KG1 (cell line): ENCODE measurements around the gene EIF4E1B.

Source experiments
- DNase-seq: peaks from one replicate; lab custom pipeline; 2025; lab: John Stamatoyannopoulos, UW

Gene EIF4E1B

DNA sequence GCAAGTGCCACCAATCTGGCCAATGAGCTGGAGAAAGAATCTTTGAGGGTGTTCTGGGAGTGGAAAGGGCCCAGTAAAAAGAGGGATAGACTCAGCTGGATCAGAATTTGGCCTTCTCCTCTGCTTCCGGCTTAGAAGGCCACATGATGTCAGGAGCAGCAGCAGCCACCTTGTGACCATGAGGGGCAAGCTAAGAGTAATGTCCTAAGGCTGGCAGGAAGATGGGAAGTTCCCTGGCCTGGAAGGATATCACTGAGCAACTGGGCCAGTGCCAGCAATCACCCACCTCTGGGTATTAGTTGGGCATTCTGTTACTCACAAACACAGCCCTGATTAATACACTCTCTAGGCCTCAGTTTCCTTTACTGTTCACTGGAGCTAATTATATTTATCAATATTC lies 61.0 kb downstream of the EIF4E1B start:
- DNase-seq: no peak

DNA sequence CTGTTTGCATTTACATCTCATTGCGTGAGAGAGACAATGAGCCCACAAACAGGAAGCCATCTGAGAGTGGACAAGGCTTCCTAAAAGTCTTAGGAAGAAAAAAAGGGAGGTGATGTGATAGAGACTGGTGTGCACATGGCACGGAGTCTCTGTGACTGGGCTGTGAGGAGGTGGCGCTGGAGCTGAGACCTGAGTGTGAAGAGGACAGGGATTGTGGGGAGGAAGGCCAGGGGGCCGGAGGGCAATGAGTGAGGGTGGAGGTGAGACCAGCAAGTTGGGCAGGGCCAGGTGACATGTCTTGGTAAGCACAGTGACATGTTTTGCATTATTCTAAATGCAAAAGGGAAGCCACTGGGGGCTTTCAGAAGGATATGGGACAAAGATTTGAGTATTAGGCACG lies 61.9 kb downstream of the EIF4E1B start:
- DNase-seq: no peak

- DNase-seq: no peak
These were observed 62.5 kb downstream of the EIF4E1B start for GRCh38 chr5:176692839-176693476.

- no peak for DNase-seq
These were observed 63.0 kb downstream of the EIF4E1B start for GRCh38 chr5:176693477-176693851.

DNA sequence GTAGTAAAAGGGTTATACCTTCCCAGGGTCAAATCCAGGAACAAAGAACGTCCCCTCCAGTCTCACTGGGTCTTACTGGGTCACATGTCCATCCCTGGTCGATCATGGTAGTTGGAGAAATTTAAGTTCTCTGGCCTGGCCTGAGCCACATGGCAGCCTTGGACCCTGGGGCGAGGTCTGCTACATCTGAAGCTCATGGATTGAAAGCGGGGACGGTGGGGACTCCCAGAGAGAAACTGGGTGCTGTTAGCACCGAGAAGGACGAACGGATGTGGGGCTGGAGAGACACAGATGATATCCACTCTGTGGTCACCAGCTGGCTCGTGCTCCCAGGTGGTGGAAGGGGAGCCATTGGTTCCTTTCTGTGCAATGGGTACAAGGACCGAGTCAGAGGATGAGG lies 63.7 kb downstream of the EIF4E1B start:
- no peak for DNase-seq

DNA sequence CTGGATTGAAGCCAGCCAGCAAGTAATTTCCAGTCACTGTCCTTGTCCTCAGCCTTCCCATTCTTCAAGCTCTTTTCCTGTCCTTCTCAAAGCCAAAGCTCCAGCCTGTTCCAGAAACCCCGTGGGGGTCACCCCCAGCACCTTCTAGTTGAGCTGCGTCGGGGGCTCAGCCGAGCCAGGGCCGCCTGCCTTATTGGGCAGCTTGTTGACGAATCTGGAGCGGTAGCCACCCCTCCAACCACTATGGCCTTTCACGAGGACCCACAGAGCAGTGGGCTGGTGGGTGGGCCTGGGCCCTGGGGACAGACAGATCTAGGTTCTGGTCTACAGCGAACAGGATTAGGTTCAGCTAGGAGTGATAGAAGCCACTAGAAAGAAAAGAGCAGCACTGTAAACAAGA lies 64.2 kb downstream of the EIF4E1B start:
- DNase-seq: no peak

- DNase-seq: no peak
These were observed 64.6 kb downstream of the EIF4E1B start for GRCh38 chr5:176695073-176695472.
